ENCODE measurements around the gene ATRNL1.
"Not testable (repeated sequence)": the region's sequence is repeated elsewhere in the genome, so short reads cannot be mapped to it uniquely, and the experiment has no call there.

ATRNL1 gene

DNA sequence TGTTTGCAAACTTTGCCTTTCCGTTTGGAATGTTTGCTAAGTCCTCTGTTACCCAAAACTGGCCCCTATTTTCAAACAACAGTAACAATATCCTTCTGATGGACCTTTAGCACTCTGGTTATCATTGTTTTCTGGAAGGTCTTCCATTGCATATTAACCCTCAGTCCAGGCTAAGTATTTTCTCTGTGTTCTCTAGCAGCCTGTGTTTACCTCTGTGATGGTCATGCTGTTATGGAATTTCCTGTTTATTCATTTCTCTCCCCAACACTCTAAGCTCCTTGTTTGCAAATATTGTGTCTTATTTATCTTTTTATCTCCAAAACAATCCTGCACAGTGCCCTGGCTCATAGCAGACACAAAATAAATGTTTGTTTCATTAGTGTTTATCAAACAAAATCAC lies 560.3 kb downstream of the ATRNL1 start:
- DNase-seq, result no peak

DNA sequence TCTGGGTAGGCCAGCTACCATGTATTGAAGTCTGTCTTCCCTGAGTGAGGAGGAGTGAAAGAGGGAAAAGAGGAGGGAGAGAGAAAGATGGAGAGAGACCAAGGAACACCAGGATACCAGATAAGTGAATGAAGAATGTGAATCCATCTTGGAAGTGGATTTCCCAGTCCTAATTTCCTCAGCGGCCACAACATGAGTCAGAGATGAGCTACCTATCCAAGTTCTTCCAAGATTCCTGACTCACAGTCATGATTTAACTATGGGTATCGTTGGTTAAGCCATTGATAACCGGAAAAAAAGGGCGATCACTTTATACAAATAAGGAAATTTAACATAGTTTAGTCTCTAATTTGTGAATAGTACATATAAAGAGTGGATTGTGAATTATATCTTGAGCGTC lies 561.8 kb downstream of the ATRNL1 start:
- DNase-seq, result no peak

DNA sequence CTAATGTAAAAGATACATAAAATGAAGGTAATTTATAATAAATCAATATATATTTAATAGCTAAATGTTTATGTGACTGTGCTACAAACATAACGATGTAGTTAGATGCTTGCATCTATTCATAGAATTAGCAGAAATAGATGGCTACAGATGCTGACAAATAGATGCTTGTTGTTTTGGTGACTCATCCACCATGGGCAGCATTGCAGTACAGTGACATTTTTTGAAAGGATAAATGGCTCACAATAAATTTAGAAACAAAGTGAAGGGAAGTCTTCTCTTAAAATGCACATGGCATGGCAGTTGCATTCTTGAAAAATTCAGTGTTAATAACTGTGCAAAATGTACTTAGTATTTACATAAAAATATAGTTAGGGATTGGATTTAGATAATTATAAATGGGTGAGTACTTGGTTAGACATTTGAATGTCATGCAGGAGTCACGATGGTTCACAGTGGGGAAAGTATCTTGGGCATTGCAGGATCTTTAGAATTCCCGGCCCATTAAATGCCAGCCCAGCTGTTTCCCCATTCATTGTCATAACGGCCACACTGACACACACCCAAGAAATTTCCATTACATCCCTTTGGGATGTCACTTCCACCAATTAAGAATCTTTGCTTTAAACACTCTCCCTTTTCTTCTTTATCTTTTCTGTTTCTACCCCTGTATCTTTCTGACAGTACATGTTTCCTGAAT lies 564.1 kb downstream of the ATRNL1 start:
- DNase-seq, result peak; percentile 14

GRCh38 chr10:115659616-115660015 lies 566.5 kb downstream of the ATRNL1 start:
- no peak for DNase-seq

DNA sequence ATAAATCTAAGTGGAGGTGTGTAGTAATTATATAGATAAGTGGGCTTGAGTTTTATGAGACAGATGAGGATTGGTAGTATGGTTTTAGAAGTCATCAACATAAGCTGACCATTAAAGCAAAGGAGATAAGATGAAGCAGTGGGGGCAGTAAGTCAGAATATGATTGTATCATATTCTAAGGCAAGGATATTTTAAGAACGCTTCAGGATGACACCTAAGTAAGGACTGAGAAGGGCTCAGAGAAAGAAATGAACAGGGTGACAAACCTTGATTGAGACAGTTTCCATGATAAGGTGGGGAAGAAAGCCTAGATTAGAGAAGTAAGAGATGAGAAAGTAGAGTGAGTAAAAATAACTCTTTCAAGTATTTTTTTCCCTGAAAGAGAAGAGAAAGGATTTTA lies 567.2 kb downstream of the ATRNL1 start:
- no peak for DNase-seq

DNA sequence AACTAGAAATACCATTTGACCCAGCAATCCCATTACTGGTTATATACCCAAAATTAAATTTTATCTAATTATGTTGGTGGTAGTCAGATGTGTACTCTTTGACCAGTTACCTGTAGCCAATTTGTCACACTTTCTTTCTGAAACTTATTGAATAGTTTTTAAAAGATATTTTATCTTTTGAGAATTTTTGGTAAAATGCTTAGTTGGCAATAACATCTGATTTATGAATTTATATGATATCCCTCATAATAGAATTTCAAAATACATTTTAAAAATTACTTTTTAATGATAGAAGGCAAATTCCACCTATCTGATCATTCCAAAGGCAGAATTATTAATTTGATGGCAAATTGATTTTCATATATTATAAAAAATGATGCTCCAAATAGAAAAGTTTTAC lies 569.3 kb downstream of the ATRNL1 start:
- no peak for DNase-seq

- DNase-seq, result no peak
Observed at GRCh38 chr10:115665549-115665948, 572.4 kb downstream of the ATRNL1 start.

DNA sequence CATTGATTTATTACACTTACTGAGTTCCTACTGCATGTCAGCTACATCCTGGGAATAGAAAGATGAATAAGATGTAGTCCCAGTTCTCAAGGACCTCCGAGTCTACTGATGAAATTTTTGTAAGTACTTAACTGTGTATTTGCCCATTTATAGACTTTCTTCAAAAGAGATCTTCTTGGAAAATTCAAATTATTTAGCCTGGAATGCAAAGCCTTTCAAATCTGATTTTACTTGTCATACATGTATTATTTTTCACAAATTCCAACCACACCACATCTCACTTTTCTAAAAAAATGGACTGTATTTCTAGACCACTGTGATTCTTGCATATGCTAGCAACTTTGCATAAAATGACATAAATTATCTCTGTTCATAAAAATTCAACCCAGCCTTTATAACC lies 581.3 kb downstream of the ATRNL1 start:
- no peak for DNase-seq

- DNase-seq, result no peak
Observed at GRCh38 chr10:115696747-115697146, 603.6 kb downstream of the ATRNL1 start.

GRCh38 chr10:115706026-115706425 lies 612.9 kb downstream of the ATRNL1 start:
- DNase-seq, result no peak

GRCh38 chr10:115706488-115707076 lies 613.4 kb downstream of the ATRNL1 start:
- peak; percentile 62 for DNase-seq

DNA sequence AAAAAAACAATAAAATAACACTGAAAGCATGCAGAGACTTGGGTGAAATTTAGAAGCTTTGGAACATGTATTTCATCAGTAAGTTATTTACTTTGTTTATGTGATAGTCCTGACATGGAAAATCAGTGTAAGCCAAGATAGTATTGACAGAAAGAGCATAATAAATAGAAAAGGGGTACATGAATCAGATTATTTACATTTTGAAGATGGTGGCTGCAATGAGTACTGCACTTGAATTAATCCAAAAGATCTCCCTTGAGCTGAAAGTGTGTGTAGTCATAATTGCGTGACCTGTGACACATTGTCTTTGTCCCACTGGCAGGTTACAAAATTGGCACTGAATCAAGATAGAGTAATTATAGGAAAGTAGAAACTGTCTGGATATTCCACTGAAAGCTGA lies 617.0 kb downstream of the ATRNL1 start:
- DNase-seq, result no peak

DNA sequence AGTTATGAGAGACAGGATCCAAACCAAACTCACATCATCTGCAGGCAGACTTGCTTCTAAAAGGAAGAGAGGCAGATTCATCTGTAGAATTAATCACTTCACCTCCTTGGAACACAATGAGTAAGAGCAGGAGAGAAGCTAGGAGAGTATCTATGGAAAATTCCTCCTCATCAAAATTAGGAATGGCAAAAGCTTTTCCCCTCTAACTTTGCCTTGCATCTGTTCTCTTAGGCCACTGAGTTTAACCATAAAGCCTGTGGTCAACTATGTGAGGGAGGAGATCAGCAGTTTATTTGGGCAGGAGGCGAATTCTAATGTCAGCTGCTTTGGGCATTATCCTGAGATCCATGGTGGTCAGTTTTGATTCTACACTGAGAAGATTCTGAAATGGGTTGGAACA lies 618.1 kb downstream of the ATRNL1 start:
- no peak for DNase-seq

DNA sequence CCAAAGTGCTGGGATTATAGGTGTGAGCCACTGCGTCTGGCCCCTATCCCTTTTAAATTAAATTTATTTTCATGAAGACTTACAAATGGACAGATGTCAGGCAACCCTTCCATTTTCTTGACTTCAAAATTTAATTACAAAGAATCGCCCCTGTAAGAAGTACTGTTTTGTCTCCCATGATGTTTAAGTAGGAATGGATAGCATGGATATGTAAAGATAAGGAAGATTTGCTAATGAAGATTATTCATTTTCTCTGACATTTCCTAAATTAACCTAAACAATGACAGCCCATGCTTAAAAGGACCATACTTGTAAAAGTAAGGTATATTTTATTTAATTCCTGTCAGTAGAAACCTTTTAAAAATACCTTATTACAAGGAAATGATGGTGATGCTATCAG lies 627.0 kb downstream of the ATRNL1 start:
- no peak for DNase-seq

DNA sequence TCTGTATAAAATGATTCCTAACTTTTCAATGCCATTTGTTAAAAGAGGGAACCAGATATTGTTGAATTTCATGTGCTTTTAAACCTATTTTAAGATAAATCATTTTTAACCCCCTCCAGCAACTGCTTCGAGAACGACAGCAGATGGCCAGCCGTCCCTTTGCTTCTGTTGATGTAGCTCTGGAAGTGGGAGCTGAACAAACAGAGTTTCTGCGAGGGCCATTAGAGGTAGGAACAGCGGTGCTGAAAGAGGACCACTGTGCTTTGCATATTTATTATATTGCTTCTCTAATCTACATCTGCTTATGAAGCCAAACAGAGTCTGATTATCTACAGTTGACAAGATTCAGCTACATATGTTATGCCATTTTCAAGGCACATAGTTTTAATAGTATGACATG lies 634.0 kb downstream of the ATRNL1 start:
- no peak for DNase-seq

DNA sequence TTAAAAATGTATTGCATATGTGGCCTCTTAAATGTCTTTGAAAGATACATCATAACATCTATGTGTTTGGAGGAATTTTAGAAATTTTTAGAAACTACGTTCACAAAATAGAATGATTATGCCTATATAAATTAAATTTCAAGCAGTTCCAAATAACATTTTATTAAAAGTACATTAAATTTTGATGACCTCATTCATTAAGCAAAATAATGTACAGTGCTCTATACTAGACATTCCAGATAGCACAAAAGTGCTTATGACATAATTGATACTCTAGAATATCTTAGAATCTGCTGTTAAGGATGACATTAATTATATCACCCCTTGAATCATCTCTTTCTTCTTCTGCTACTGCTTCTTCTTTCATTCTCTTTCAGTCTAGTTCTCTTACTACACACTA lies 650.9 kb downstream of the ATRNL1 start:
- DNase-seq, result no peak

DNA sequence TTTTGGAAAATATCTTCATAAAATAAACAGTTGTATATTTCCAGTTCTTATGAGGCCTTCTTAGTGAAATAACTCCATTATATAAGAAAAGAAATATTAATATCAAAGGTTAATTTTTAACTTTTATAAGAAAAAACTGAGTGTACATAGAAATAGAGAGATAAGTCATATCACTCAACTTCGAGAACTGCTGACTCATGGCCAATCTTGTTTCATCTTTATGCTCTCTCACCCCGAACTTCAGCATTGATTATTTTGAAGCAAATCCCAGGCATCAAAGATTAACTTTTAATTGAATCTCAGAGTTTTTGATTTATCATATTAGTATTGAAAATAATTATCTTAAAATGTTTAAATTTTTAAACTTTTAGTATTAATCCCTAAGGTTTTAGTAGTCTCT lies 652.8 kb downstream of the ATRNL1 start:
- no peak for DNase-seq

GRCh38 chr10:115747811-115748210 lies 654.6 kb downstream of the ATRNL1 start:
- no peak for DNase-seq

DNA sequence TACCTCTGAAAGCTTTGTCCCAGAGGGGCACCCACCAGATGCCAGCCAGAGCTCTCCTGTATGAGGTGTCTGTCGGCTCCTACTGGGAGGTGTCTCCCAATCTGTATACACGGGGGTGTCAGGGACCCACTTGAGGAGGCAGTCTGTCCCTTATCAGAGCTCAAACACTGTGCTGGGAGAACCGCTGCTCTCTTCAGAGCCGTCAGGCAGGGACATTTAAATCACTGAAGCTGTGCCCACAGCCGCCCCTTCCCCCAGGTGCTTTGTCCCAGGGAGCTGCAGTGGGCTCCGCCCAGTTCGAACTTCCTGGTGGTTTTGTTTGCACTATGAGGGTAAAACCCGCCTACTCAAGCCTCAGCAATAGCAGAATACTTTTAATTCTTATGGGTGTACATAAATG lies 665.3 kb downstream of the ATRNL1 start:
- not testable (repeated sequence) for DNase-seq

DNA sequence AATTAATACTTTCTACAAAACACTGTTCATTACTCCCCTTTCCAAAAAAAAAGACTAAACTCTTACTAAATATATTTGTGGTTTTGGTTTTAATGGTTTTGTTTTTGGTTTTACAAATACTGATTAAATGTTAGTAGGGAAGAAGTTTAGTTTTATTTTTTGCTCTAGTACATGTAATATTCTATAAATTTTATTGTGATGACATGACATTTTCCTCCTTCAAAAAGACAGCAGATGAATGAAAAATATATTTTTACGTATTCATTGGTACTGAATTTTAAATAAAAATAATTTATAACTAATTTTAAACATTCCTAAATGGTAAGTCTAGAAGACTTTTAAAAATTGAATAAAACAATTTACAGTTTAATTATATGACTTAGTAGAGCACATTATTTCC lies 667.0 kb downstream of the ATRNL1 start:
- DNase-seq, result no peak

DNA sequence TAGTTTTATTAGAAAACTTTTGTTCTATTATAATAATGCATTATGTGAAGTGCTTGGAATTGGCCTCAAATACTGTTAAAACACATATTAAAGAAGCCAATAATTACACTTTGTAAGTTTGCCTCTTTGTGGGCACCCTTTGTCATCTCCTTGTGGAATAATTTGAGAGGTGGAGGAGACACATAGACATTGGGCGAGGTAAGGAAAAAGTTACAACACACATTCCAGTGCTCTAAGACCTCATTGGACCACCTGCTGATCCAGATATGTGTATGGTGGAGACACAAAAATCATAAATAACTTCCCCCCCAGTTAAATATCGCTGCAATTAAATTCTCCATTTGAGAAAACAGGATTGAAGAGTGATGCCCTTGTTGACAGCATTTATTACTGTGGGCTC lies 668.0 kb downstream of the ATRNL1 start:
- no peak for DNase-seq

GRCh38 chr10:115762029-115762428 lies 668.9 kb downstream of the ATRNL1 start:
- DNase-seq, result peak; percentile 8

GRCh38 chr10:115771755-115772154 lies 678.6 kb downstream of the ATRNL1 start:
- DNase-seq, result no peak

DNA sequence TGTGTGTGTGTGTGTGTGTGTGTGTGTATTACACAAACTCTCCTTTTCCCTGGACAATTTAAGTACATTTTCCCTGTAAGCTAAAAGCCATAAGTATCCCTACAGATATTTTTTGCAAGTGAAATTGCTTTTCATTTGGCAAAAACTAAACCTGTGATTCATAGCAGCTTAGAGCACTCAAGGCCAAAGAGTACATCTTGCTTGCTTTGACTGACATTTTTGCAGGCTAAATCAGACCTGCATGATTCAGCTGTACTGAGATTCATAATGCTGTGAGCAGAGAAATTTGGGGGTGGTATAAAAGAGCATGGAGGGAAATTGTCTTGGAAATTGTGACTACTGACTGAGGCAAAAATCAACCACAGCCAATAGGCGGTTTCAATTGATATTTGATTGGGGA lies 679.4 kb downstream of the ATRNL1 start:
- no peak for DNase-seq

- no peak for DNase-seq
Observed at GRCh38 chr10:115773832-115774231, 680.7 kb downstream of the ATRNL1 start.

Data from eye (tissue), 1 donor.